Erythroblast (primary cell): ENCODE data around the gene APOBEC4.

ENCODE experiments used
- GATA1 ChIP-seq: IDR thresholded peaks from 2 replicates; pipeline ENCODE4 v1.6.1; 2011; ENCODE audit warnings: low read depth, mild to moderate bottlenecking, control low read depth, low read length, moderate library complexity
- POLR2A ChIP-seq: IDR thresholded peaks from 2 replicates; pipeline ENCODE4 v1.6.1; 2011; ENCODE audit warnings: mild to moderate bottlenecking, low read length

DNA sequence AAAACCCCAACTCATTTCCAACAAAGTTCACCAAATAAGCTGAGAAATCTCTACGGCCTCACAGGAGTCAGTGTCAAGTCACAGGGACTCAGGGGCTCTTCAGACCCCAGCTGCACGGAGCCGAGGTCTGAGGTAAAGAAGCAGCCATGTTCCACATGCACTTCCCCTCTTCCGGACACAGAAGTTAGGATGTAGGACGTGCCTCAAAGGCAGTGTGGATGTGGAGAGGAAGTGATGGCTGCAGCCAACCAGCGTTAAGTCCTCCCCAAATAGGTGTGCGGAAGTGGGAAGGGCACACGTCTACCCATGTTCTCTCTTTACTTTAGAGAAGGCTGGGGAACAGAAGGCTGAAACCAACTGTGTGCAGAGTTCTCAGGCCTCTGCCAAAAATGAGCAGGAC is 48.3 kb downstream of the APOBEC4 start:
- TF ChIP-seq POLR2A (no peak), GATA1 (no peak)
